Measurements from ENCODE around the gene SPR. TPM values are rescaled to one million over a fixed set of nuclear protein-coding genes. Genes with fewer than 3 reads are reported as not detected.
A peak's percentile ranks its signal among the peaks of the same experiment; 100 is the strongest.

Gene SPR
- total and polyA plus RNA-seq, 2 donors (not counting 3 experiments of a cell fraction or from before 2014, with no cell fraction given) = 22.0 to 27.6 TPM

DNA sequence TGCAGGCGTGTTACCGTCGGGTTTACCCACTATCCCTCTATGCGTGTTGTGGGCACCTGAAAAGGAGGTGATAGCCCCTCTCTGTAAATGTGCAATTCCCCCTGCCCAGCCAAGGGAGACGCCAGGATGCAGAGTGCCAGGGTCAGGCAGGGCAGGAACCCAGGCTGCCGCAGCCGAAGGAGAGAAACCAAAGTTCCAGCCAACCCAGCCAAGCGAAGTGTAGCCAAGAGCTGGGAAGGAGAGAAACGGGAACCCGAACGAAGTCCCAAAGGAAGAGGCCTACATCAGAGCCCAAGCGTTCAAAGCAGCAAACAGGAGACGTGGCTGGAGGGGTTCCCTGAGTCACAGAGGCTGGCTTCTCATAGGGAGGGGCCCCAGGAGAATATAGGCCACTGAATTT is 24.2 kb upstream of the SPR start:
- Histone ChIP-seq H3K27me3 (ENCODE audit: control insufficient read depth in 2 of 2, insufficient read depth in 2 of 2, low read length in 2 of 2) (peaks cover 5 to 21% of the 10 kb centered on the region in 2 experiments), H3K27ac (ENCODE audit: insufficient read depth, low read depth, low read length) (no peak overlapping the region), H3K4me3 (replicated peaks in 1 of 3; ENCODE audit: insufficient read depth in 1 of 3, low read depth in 1 of 3, low read length in 3 of 3) (no peak overlapping the region), H2AFZ (ENCODE audit: low read depth, low read length) (peak overlapping the region; percentile 52), H4K20me1 (replicated peaks; ENCODE audit: control insufficient read depth, extremely low read depth, insufficient read depth, low read length) (no peaks in the 10 kb centered on the region), H3K9ac (replicated peaks; ENCODE audit: extremely low read depth, insufficient read depth, low read length) (no peak overlapping the region), H3K36me3 (ENCODE audit: control insufficient read depth in 2 of 2, extremely low read depth in 1 of 2, insufficient read depth in 2 of 2, low read length in 2 of 2) (no peaks in the 10 kb centered on the region), H3K4me2 (ENCODE audit: insufficient read depth, low read length) (peak overlapping the region; percentile 63), H3K4me1 (ENCODE audit: control insufficient read depth, extremely low read depth, insufficient read depth, low read length) (peaks cover 6% of the 10 kb centered on the region), H3K79me2 (ENCODE audit: control insufficient read depth, insufficient read depth, low read length) (no peaks in the 10 kb centered on the region), H3K9me3 (replicated peaks; ENCODE audit: control insufficient read depth, insufficient read depth, low read length) (no peaks in the 10 kb centered on the region), H3K9me1 (replicated peaks; ENCODE audit: control insufficient read depth, extremely low read depth, insufficient read depth, low read length) (no peaks in the 10 kb centered on the region)
- DNase-seq (ENCODE audit: low read depth, low spot score) (no peak), FAIRE-seq (no peak)
- ChIA-PET CTCF (interaction anchor here (0.5 to 6.2 kb wide), 40 partner anchors 8 to 939 kb away, joined by 3 to 118 read pairs (median 4); partner anchors contain the start of gene SPR), POLR2A (no interaction called here)
- TF ChIP-seq, protein P1, sequence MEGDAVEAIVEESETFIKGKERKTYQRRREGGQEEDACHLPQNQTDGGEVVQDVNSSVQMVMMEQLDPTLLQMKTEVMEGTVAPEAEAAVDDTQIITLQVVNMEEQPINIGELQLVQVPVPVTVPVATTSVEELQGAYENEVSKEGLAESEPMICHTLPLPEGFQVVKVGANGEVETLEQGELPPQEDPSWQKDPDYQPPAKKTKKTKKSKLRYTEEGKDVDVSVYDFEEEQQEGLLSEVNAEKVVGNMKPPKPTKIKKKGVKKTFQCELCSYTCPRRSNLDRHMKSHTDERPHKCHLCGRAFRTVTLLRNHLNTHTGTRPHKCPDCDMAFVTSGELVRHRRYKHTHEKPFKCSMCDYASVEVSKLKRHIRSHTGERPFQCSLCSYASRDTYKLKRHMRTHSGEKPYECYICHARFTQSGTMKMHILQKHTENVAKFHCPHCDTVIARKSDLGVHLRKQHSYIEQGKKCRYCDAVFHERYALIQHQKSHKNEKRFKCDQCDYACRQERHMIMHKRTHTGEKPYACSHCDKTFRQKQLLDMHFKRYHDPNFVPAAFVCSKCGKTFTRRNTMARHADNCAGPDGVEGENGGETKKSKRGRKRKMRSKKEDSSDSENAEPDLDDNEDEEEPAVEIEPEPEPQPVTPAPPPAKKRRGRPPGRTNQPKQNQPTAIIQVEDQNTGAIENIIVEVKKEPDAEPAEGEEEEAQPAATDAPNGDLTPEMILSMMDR (IDR thresholded peaks at IDR 0.05; ENCODE audit: extremely low read depth in 1 of 2, insufficient read depth in 1 of 2, low read depth in 1 of 2, low read length in 2 of 2) = no peak
- TF ChIP-seq POLR2AphosphoS5 (IDR thresholded peaks at IDR 0.05; ENCODE audit: insufficient read depth, low read depth, low read length) (no peak), FOS (IDR thresholded peaks at IDR 0.05; ENCODE audit: borderline replicate concordance, insufficient read depth, low read length) (no peak), POLR2A (IDR thresholded peaks at IDR 0.05; ENCODE audit: low read depth, low read length) (no peak), EZH2 (IDR thresholded peaks at IDR 0.05; ENCODE audit: borderline replicate concordance, low read depth, low read length, severe bottlenecking) (no peak), JUN (IDR thresholded peaks at IDR 0.05; ENCODE audit: borderline replicate concordance, insufficient read depth, insufficient read length, low read depth) (no peak), GATA2 (IDR thresholded peaks at IDR 0.05; ENCODE audit: insufficient read depth, insufficient read length, low read depth, low read length) (no peak), MYC (IDR thresholded peaks at IDR 0.05; ENCODE audit: low read depth, low read length) (no peak)
- TF ChIP-seq, protein P2, sequence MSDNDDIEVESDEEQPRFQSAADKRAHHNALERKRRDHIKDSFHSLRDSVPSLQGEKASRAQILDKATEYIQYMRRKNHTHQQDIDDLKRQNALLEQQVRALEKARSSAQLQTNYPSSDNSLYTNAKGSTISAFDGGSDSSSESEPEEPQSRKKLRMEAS (IDR thresholded peaks at IDR 0.05; ENCODE audit: insufficient read depth, insufficient read length) = no peak
- no TSS peak for BruUV-seq (replicated peaks)
- intact Hi-C loops (cut with micrococcal nuclease) = loop anchor here (5.0 to 10.0 kb wide), 2 partner anchors 51 to 258 kb away; no protein-coding TSS in a partner anchor
- dilution Hi-C loops (cut with MboI; ENCODE audit: extremely low pct_ligation_motif_present, low sequenced_read_pairs) = no loop called here
